Trophoblast cell (in vitro differentiated cells and primary cell): Measurements from ENCODE around the gene DUSP3.

Source experiments
- DNase-seq, 2 donors: peaks; one replicate each; pipeline ENCODE4 v3.0.0-alpha.2; 2016
- H2AFZ ChIP-seq: 2 replicates; pipeline ENCODE4 v1.6.1; 2013; ENCODE audit warnings: low read length, moderate library complexity, mild to moderate bottlenecking; ENCODE audit not compliant: insufficient read depth, poor library complexity
- H2AK5ac ChIP-seq: 2 replicates; pipeline ENCODE4 v1.6.1; 2013; ENCODE audit warnings: mild to moderate bottlenecking, low read length
- H2BK120ac ChIP-seq: 2 replicates; pipeline ENCODE4 v1.6.1; 2013; ENCODE audit warnings: low read length, mild to moderate bottlenecking, moderate library complexity; ENCODE audit not compliant: insufficient read depth, poor library complexity
- H2BK12ac ChIP-seq: 2 replicates; pipeline ENCODE4 v1.6.1; 2013; ENCODE audit warnings: mild to moderate bottlenecking, low read length, moderate library complexity
- H2BK5ac ChIP-seq: 2 replicates; pipeline ENCODE4 v1.6.1; 2013; ENCODE audit warnings: low read length, low read depth, moderate library complexity, mild to moderate bottlenecking; ENCODE audit not compliant: poor library complexity
- H3K14ac ChIP-seq: 2 replicates; pipeline ENCODE4 v1.6.1; 2013; ENCODE audit warnings: mild to moderate bottlenecking, low read length
- H3K18ac ChIP-seq: 2 replicates; pipeline ENCODE4 v1.6.1; 2013; ENCODE audit warnings: mild to moderate bottlenecking, low read length
- H3K23ac ChIP-seq: 2 replicates; pipeline ENCODE4 v1.6.1; 2013; ENCODE audit warnings: low read length
- H3K27ac ChIP-seq: 2 replicates; pipeline ENCODE4 v1.5.1; 2013; ENCODE audit warnings: low read depth, mild to moderate bottlenecking, inconsistent platforms, low read length, moderate library complexity
- H3K27me3 ChIP-seq: 2 replicates; pipeline ENCODE4 v1.6.1; 2013; ENCODE audit warnings: inconsistent platforms, mild to moderate bottlenecking, low read length, moderate library complexity; ENCODE audit not compliant: insufficient read depth
- H3K36me3 ChIP-seq, 2 experiments: 1 replicate in 1 of 2; 2 replicates in 1 of 2; pipeline ENCODE4 v1.6.1; 2013; ENCODE audit warnings: low read length in 2 of 2, mild to moderate bottlenecking in 2 of 2, moderate library complexity in 1 of 2; ENCODE audit not compliant: insufficient read depth in 2 of 2, control insufficient read depth in 1 of 2
- H3K4ac ChIP-seq: 2 replicates; pipeline ENCODE4 v1.6.1; 2013; ENCODE audit warnings: low read depth, mild to moderate bottlenecking, low read length, moderate library complexity
- H3K4me1 ChIP-seq, 2 experiments: 1 replicate in 1 of 2; 2 replicates in 1 of 2; pipeline ENCODE4 v1.6.1; 2013; ENCODE audit warnings: low read length in 2 of 2, mild to moderate bottlenecking in 2 of 2, moderate library complexity in 1 of 2; ENCODE audit not compliant: insufficient read depth in 2 of 2, control insufficient read depth in 1 of 2
- H3K4me2 ChIP-seq: 2 replicates; pipeline ENCODE4 v1.6.1; 2013; ENCODE audit warnings: inconsistent platforms, mild to moderate bottlenecking, low read length, moderate library complexity
- H3K4me3 ChIP-seq: 2 replicates; pipeline ENCODE4 v1.5.1; 2013; ENCODE audit warnings: mild to moderate bottlenecking, low read depth, low read length, inconsistent platforms
- H3K79me1 ChIP-seq: one replicate; pipeline ENCODE4 v1.6.1; 2013; ENCODE audit warnings: low read length
- H3K79me2 ChIP-seq: 2 replicates; pipeline ENCODE4 v1.6.1; 2013; ENCODE audit warnings: low read length, mild to moderate bottlenecking; ENCODE audit not compliant: control insufficient read depth, insufficient read depth, poor library complexity
- H3K9ac ChIP-seq: 2 replicates; pipeline ENCODE4 v1.6.1; 2013; ENCODE audit warnings: mild to moderate bottlenecking, low read length
- H3K9me3 ChIP-seq: 2 replicates; pipeline ENCODE4 v1.6.1; 2013; ENCODE audit warnings: low read depth, mild to moderate bottlenecking, control low read depth, inconsistent platforms, low read length; ENCODE audit not compliant: insufficient read depth
- H4K12ac ChIP-seq: 2 replicates; pipeline ENCODE4 v1.6.1; 2013; ENCODE audit warnings: low read depth, mild to moderate bottlenecking, low read length, moderate library complexity
- H4K8ac ChIP-seq: 2 replicates; pipeline ENCODE4 v1.6.1; 2013; ENCODE audit warnings: low read depth, mild to moderate bottlenecking, low read length, moderate library complexity
- H4K91ac ChIP-seq: one replicate; pipeline ENCODE4 v1.6.1; 2013; ENCODE audit warnings: low read depth, mild to moderate bottlenecking, low read length, moderate library complexity
- WGBS: extraction: QIAGEN DNeasy Blood & Tissue Kit; methylation state at CpG from one replicate; pipeline ENCODE4 v1.1.7; 2013; ENCODE audit warnings: missing lambda C conversion rate; ENCODE audit not compliant: insufficient read length, insufficient coverage; ENCODE audit errors: extremely low coverage; 5-methylcytosine and 5-hydroxymethylcytosine counted together

Gene DUSP3

DNA sequence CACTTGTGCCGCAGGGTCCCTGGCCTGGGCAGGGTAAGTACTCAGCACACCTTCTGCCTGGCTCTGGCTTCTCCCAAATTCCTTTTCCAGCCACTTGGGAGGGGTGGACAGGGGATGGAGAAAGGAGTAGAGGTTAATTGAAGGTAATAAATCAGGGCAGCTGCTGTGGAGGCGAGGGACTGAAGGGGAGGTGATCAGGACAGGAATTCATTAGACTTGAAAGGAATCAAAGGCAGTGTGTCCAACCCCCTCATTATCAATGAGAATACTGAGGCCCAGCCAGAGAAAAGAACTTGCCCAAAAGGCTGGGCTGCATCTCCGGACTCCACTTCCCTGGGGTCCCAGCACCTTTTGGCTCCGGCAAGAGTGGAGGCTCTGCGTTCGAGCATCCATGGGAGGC is 22.6 kb downstream of the DUSP3 start:
- Histone ChIP-seq H3K14ac (no peak overlapping the region), H3K27ac (no peak overlapping the region), H2AK5ac (no peak overlapping the region), H3K9me3 (no peaks in the 10 kb centered on the region), H3K4ac (no peak overlapping the region), H3K4me2 (no peak overlapping the region), H3K23ac (no peak overlapping the region), H3K79me1 (no peaks in the 10 kb centered on the region), H4K91ac (no peak overlapping the region), H3K79me2 (no peaks in the 10 kb centered on the region), H3K18ac (no peak overlapping the region), H3K27me3 (peaks cover 21% of the 10 kb centered on the region), H2BK5ac (no peak overlapping the region), H2BK12ac (no peak overlapping the region), H2BK120ac (no peak overlapping the region), H4K8ac (no peak overlapping the region), H4K12ac (no peak overlapping the region), H3K9ac (no peak overlapping the region), H3K4me3 (no peak overlapping the region), H3K36me3 (no peaks in the 10 kb centered on the region), H2AFZ (no peak overlapping the region), H3K4me1 (peaks cover 6 to 8% of the 10 kb centered on the region in 2 experiments)
- no peak for DNase-seq
- WGBS: no CpG with 5 or more reads among the region's 6 CpGs

DNA sequence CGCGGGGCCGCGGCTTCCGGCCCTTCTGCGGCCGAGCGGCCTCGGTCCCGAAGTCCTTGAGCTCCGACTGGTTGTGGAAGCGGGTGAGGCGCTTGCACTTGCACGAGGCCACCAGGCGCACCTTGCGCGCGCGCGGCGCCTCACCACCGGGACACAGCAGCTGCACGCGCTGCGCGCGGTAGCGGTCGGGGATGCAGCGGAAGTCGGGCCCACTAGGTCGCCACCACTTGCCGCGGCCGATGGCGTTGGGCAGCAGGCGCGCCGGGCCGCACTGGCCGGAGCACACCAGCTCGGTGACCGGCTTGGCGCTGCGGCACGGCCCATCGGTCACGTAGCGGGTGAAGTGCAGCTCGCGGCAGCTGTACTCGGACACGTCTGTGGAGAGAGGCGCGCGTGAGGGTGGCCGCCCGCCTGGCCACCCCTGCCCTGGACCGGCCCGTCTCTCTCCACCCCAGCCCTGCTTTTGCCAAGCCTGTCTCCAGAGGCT is 23.3 kb downstream of the DUSP3 start:
- Histone ChIP-seq H3K18ac (no peak overlapping the region), H3K36me3 (no peaks in the 10 kb centered on the region), H3K4me3 (peak overlapping the region; percentile 16), H3K27me3 (peaks cover 21% of the 10 kb centered on the region), H2BK12ac (no peak overlapping the region), H2BK5ac (no peak overlapping the region), H2BK120ac (no peak overlapping the region), H3K4me1 (peaks cover 6 to 8% of the 10 kb centered on the region in 2 experiments), H2AFZ (peak overlapping the region; percentile 60), H3K23ac (no peak overlapping the region), H3K9ac (no peak overlapping the region), H3K14ac (no peak overlapping the region), H3K79me1 (no peaks in the 10 kb centered on the region), H4K8ac (no peak overlapping the region), H3K4ac (no peak overlapping the region), H2AK5ac (no peak overlapping the region), H3K4me2 (peak overlapping the region; percentile 64), H3K9me3 (no peaks in the 10 kb centered on the region), H4K91ac (no peak overlapping the region), H4K12ac (no peak overlapping the region), H3K27ac (no peak overlapping the region), H3K79me2 (no peaks in the 10 kb centered on the region)
- DNase-seq: peak in 1 of 2 donors; percentile 26
- no CpG with 5 or more reads among the region's 60 CpGs for WGBS

DNA sequence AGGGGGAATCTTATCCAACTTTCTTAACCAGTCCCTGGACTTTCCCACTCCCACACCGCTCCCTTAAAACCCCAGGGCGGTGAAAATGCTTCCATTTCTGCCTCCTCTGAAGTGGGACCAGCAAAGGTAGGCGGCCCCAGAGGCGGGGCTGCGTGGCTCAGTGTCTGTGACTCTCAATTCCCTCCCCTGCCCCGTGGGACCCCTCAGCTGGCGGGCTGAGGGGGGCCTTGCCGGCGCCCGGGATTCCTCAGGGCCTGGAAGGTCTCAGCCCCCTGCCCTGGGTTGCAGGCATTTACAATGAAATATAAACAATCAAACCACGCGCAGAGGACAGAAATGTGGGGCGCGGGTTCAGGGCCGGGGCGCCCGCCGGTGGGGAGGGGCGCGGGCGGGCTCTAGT is 23.8 kb downstream of the DUSP3 start:
- Histone ChIP-seq H3K27me3 (peaks cover 21% of the 10 kb centered on the region), H2AFZ (no peak overlapping the region), H3K79me2 (no peaks in the 10 kb centered on the region), H3K4me3 (no peak overlapping the region), H3K27ac (no peak overlapping the region), H2AK5ac (no peak overlapping the region), H3K4ac (no peak overlapping the region), H4K91ac (no peak overlapping the region), H2BK12ac (no peak overlapping the region), H3K14ac (no peak overlapping the region), H2BK120ac (no peak overlapping the region), H3K23ac (no peak overlapping the region), H3K9ac (no peak overlapping the region), H4K12ac (no peak overlapping the region), H3K36me3 (no peaks in the 10 kb centered on the region), H3K18ac (no peak overlapping the region), H4K8ac (no peak overlapping the region), H3K4me2 (peak overlapping the region; percentile 64), H3K4me1 (peaks cover 6 to 8% of the 10 kb centered on the region in 2 experiments), H2BK5ac (no peak overlapping the region), H3K9me3 (no peaks in the 10 kb centered on the region), H3K79me1 (no peaks in the 10 kb centered on the region)
- DNase-seq: no peak
- no CpG with 5 or more reads among the region's 21 CpGs for WGBS

DNA sequence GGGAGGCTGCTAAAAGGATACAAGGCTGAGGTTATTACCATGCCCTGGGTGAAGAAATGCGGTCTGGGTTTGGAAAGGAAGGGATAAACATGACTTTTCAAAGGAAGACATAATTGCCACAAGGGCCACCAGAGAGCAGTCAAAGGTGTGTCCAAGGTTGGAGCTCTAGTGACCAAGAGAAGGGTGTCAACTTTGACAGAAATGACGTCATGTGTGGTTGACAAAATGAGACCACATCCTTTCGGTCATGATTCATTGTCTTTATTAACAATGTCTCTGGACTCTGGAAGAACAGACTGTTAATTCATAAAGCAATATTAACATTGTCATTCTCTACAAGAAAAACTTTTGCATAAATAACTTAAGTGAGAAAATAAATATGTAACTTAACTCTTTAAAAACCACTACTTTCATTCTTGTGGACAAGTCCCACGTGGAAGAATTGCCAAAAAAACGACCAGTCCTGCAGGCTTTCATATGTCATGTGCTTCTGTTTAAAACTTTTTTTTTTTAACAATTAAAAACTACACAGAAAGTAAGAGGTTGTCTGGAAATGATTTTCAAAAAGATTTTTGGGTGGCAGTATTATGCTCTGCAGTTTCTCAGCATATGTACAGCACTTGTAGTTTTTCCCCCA is 25.2 kb downstream of the DUSP3 start:
- DNase-seq: no peak
- Histone ChIP-seq H2BK5ac (no peak overlapping the region), H3K27ac (no peak overlapping the region), H3K4me1 (peaks cover 6 to 8% of the 10 kb centered on the region in 2 experiments), H2AFZ (no peak overlapping the region), H3K4me2 (no peak overlapping the region), H3K14ac (no peak overlapping the region), H3K4me3 (no peak overlapping the region), H3K27me3 (peaks cover 21% of the 10 kb centered on the region), H3K79me2 (no peaks in the 10 kb centered on the region), H4K91ac (no peak overlapping the region), H3K9ac (no peak overlapping the region), H2AK5ac (no peak overlapping the region), H3K9me3 (no peaks in the 10 kb centered on the region), H2BK120ac (no peak overlapping the region), H4K8ac (no peak overlapping the region), H2BK12ac (no peak overlapping the region), H4K12ac (no peak overlapping the region), H3K4ac (no peak overlapping the region), H3K18ac (no peak overlapping the region), H3K79me1 (no peaks in the 10 kb centered on the region), H3K36me3 (no peaks in the 10 kb centered on the region), H3K23ac (no peak overlapping the region)
- WGBS: no CpG with 5 or more reads among the region's 5 CpGs
